ENCODE results near the gene SKIDA1. TPM values are rescaled to one million over a fixed set of nuclear protein-coding genes. Genes with fewer than 3 reads are reported as not detected.

SKIDA1 gene
- total and polyA plus RNA-seq, 4 donors: 0.10 to 1.6 (median 0.80) TPM

GRCh38 chr10:21492421-21492820 is 33.1 kb downstream of the SKIDA1 start:
- no peaks in the 10 kb centered on the region for H3K36me3 ChIP-seq (ENCODE audit: control insufficient read depth in 4 of 4, insufficient read depth in 4 of 4, low read length in 4 of 4)
- ATAC-seq (ENCODE audit: insufficient read depth, low FRiP score) (no peak), DNase-seq (no peak)
- no peak overlapping the region for H3K9ac ChIP-seq (ENCODE audit: insufficient read depth in 1 of 2, low read length in 2 of 2)
- H3K27ac ChIP-seq (ENCODE audit: low read depth in 1 of 2, low read length in 1 of 2): no peak overlapping the region
- peaks cover 0 to 13% (median 3%) of the 10 kb centered on the region in 5 donors for H3K4me1 ChIP-seq (ENCODE audit: control insufficient read depth in 5 of 5, insufficient read depth in 5 of 5, low read length in 5 of 5)
- WGBS, 2 donors: 82 to 93% methylated on average over 3 of the region's 3 CpGs
- no peak for TF ChIP-seq CTCF (IDR thresholded peaks at IDR 0.05; ENCODE audit: control extremely low read depth, extremely low read depth)
- H3K27me3 ChIP-seq (ENCODE audit: control insufficient read depth in 3 of 3, insufficient read depth in 3 of 3, low read length in 2 of 3): no peaks in the 10 kb centered on the region
- H3K9me3 ChIP-seq (ENCODE audit: control insufficient read depth in 4 of 4, insufficient read depth in 3 of 4, low read length in 3 of 4): no peaks in the 10 kb centered on the region
- H3K4me3 ChIP-seq: no peak overlapping the region

- H3K9me3 ChIP-seq (ENCODE audit: control insufficient read depth in 4 of 4, insufficient read depth in 3 of 4, low read length in 3 of 4): no peaks in the 10 kb centered on the region
- H3K4me1 ChIP-seq (ENCODE audit: control insufficient read depth in 5 of 5, insufficient read depth in 5 of 5, low read length in 5 of 5): peaks cover 0 to 13% (median 3%) of the 10 kb centered on the region in 5 donors
- H3K36me3 ChIP-seq (ENCODE audit: control insufficient read depth in 4 of 4, insufficient read depth in 4 of 4, low read length in 4 of 4): no peaks in the 10 kb centered on the region
- no peak overlapping the region for H3K4me3 ChIP-seq
- no peak for DNase-seq
- ATAC-seq (ENCODE audit: insufficient read depth, low FRiP score): no peak
- H3K27me3 ChIP-seq (ENCODE audit: control insufficient read depth in 3 of 3, insufficient read depth in 3 of 3, low read length in 2 of 3): no peaks in the 10 kb centered on the region
- no peak overlapping the region for H3K27ac ChIP-seq (ENCODE audit: low read depth in 1 of 2, low read length in 1 of 2)
- no peak for TF ChIP-seq CTCF (IDR thresholded peaks at IDR 0.05; ENCODE audit: control extremely low read depth, extremely low read depth)
- WGBS, 2 donors: 93 to 95% methylated on average over 2 of the region's 2 CpGs
- no peak overlapping the region for H3K9ac ChIP-seq (ENCODE audit: insufficient read depth in 1 of 2, low read length in 2 of 2)
Measured at GRCh38 chr10:21490711-21491105, 34.8 kb downstream of the SKIDA1 start.

- no peak overlapping the region for H3K4me3 ChIP-seq
- ATAC-seq (ENCODE audit: insufficient read depth, low FRiP score) (no peak), DNase-seq (no peak)
- H3K9me3 ChIP-seq (ENCODE audit: control insufficient read depth in 4 of 4, insufficient read depth in 3 of 4, low read length in 3 of 4): no peaks in the 10 kb centered on the region
- WGBS, 2 donors: 96 to 97% methylated on average over 4 of the region's 4 CpGs
- H3K27me3 ChIP-seq (ENCODE audit: control insufficient read depth in 3 of 3, insufficient read depth in 3 of 3, low read length in 2 of 3): no peaks in the 10 kb centered on the region
- TF ChIP-seq CTCF (IDR thresholded peaks at IDR 0.05; ENCODE audit: control extremely low read depth, extremely low read depth): no peak
- no peaks in the 10 kb centered on the region for H3K36me3 ChIP-seq (ENCODE audit: control insufficient read depth in 4 of 4, insufficient read depth in 4 of 4, low read length in 4 of 4)
- H3K9ac ChIP-seq (ENCODE audit: insufficient read depth in 1 of 2, low read length in 2 of 2): no peak overlapping the region
- H3K4me1 ChIP-seq (ENCODE audit: control insufficient read depth in 5 of 5, insufficient read depth in 5 of 5, low read length in 5 of 5): peaks cover 0 to 13% (median 3%) of the 10 kb centered on the region in 5 donors
- no peak overlapping the region for H3K27ac ChIP-seq (ENCODE audit: low read depth in 1 of 2, low read length in 1 of 2)
Measured at GRCh38 chr10:21490028-21490710, 35.3 kb downstream of the SKIDA1 start.

All from lung (tissue), 12 donors.